K562 (cell line): ENCODE measurements around the gene DGCR6L. TPM values are rescaled to one million over a fixed set of nuclear protein-coding genes. Genes with fewer than 3 reads are reported as not detected.
A peak's percentile ranks its signal among the peaks of the same experiment; 100 is the strongest.

Source experiments
- ATF7 ChIP-seq: fragments of 450-650 bp; IDR thresholded peaks from 2 replicates; pipeline ENCODE4 v1.7.1; 2014; ENCODE audit warnings: mild to moderate bottlenecking, moderate library complexity
- ELF4 ChIP-seq: fragments of 450-650 bp; formaldehyde crosslinking; IDR thresholded peaks from 2 replicates; pipeline ENCODE4 v1.4.0; 2022; ENCODE audit warnings: missing genetic modification characterization
- ETV1 ChIP-seq: fragments of 450-650 bp; conservative IDR thresholded peaks from 2 replicates; pipeline ENCODE4 v1.6.1; 2016; ENCODE audit warnings: missing genetic modification characterization, control low read depth, low read depth, missing compliant biosample characterization
- FOXA1 ChIP-seq: fragments of 450-650 bp; IDR thresholded peaks from 2 replicates; pipeline ENCODE4 v1.6.1; 2016; ENCODE audit warnings: mild to moderate bottlenecking, borderline replicate concordance
- FOXM1 ChIP-seq, 2 experiments: fragments of 450-650 bp in 1 of 2; sonication (generic) in 1 of 2; formaldehyde crosslinking in 1 of 2; IDR thresholded peaks; 2 replicates each; pipeline versions ENCODE4 v1.6.1 to v1.9.0; 2017 to 2022; ENCODE audit warnings: low read depth in 2 of 2, mild to moderate bottlenecking in 2 of 2, missing genetic modification reagents in 1 of 2, moderate library complexity in 1 of 2
- MYNN ChIP-seq, 2 experiments: sonication (generic); formaldehyde crosslinking in 1 of 2; IDR thresholded peaks; 2 replicates each; pipeline versions ENCODE4 v1.5.0 to v1.6.1; 2016 to 2020; ENCODE audit warnings: antibody characterized with exemption in 1 of 2, missing genetic modification reagents in 1 of 2
- NCOR1 ChIP-seq: fragments of 450-650 bp; IDR thresholded peaks from 2 replicates; pipeline ENCODE4 v1.6.1; 2016; ENCODE audit warnings: mild to moderate bottlenecking, moderate library complexity
- NFIX ChIP-seq: fragments of 250-450 bp; sonication (Bioruptor Pico); IDR thresholded peaks from 2 replicates; pipeline ENCODE4 v1.4.0; 2020; ENCODE audit warnings: low read depth, mild to moderate bottlenecking, moderate library complexity
- PURB ChIP-seq: sonication (generic); formaldehyde crosslinking; IDR thresholded peaks from 2 replicates; pipeline ENCODE4 v1.9.0; 2021; ENCODE audit warnings: low read depth, mild to moderate bottlenecking, missing genetic modification reagents
- RBM22 ChIP-seq: fragments of 200-400 bp; formaldehyde crosslinking; IDR thresholded peaks from 2 replicates; pipeline ENCODE4 v1.6.1; 2018; ENCODE audit warnings: low read length, low read depth; ENCODE audit not compliant: poor library complexity, severe bottlenecking
- RNF2 ChIP-seq: sonication (generic); IDR thresholded peaks from 2 replicates; pipeline ENCODE4 v1.6.1; 2016
- SMAD1 ChIP-seq: fragments of 150-350 bp; IDR thresholded peaks from 2 replicates; pipeline ENCODE4 v1.6.1; 2014; ENCODE audit warnings: low read length, low read depth; ENCODE audit not compliant: partially characterized antibody
- STAG1 ChIP-seq: sonication (generic); formaldehyde crosslinking; IDR thresholded peaks from 2 replicates; pipeline ENCODE4 v1.5.0; 2020; ENCODE audit warnings: missing genetic modification reagents, borderline replicate concordance
- ZBTB34 ChIP-seq: fragments of 250-450 bp; sonication (Bioruptor Pico); IDR thresholded peaks from 2 replicates; pipeline ENCODE4 v1.8.0; 2021; ENCODE audit warnings: mild to moderate bottlenecking, moderate library complexity
- ZNF12 ChIP-seq: sonication (generic); formaldehyde crosslinking; IDR thresholded peaks from 2 replicates; pipeline ENCODE4 v1.4.0; 2020; ENCODE audit warnings: mild to moderate bottlenecking, missing genetic modification reagents
- ZNF24 ChIP-seq: fragments of 450-650 bp; IDR thresholded peaks from 2 replicates; pipeline ENCODE4 v1.6.1; 2016
- polyA plus RNA-seq, 8 experiments: library from polyadenylated mRNA; depleted of rRNA in 4 of 8; stranded (reverse) in 5 of 8; unstranded in 3 of 8; fragments of >200 nt; fragmentation: Nextera tagmentation in 2 of 8; fragmentation: Illumina TruSeq in 1 of 8; extraction: Ambion mirVana in 2 of 8; extraction: Trizol in 1 of 8; gene quantifications; 2 replicates each; pipeline versions ENCODE4 v1.2.1 to v1.2.3, GENCODE V29; 2011 to 2014; ENCODE audit warnings: inconsistent platforms in 1 of 8, missing spikeins in 1 of 8
- total RNA-seq, 7 experiments: library from RNA; depleted of rRNA in 6 of 7; stranded (reverse); fragments of >200 nt in 6 of 7; fragmentation: Illumina TruSeq in 2 of 7; extraction: Trizol in 2 of 7; gene quantifications; 2 replicates each; pipeline versions ENCODE4 v1.2.1 to v1.2.3, GENCODE V29; 2011 to 2021; ENCODE audit warnings: low replicate concordance in 1 of 7
- TF ChIP-seq, protein P1 (sequence below): fragments of 450-650 bp; IDR thresholded peaks from 2 replicates; pipeline ENCODE4 v1.6.1; 2016; ENCODE audit warnings: mild to moderate bottlenecking
- TF ChIP-seq, protein P2 (sequence below): fragments of 250-450 bp; sonication (Bioruptor Pico); IDR thresholded peaks from 2 replicates; pipeline ENCODE4 v1.4.0; 2020; ENCODE audit warnings: mild to moderate bottlenecking, moderate library complexity
- TF ChIP-seq, protein P3 (sequence below): fragments of 250-450 bp; sonication (Bioruptor Pico); IDR thresholded peaks from 2 replicates; pipeline ENCODE4 v1.4.0; 2020; ENCODE audit warnings: borderline replicate concordance

DGCR6L gene
- total and polyA plus RNA-seq, 9 of the 15 experiments (the other 6 are each of a cell fraction or from before 2014, with no cell fraction given): 3.6 to 151 (median 51.0) TPM

DNA sequence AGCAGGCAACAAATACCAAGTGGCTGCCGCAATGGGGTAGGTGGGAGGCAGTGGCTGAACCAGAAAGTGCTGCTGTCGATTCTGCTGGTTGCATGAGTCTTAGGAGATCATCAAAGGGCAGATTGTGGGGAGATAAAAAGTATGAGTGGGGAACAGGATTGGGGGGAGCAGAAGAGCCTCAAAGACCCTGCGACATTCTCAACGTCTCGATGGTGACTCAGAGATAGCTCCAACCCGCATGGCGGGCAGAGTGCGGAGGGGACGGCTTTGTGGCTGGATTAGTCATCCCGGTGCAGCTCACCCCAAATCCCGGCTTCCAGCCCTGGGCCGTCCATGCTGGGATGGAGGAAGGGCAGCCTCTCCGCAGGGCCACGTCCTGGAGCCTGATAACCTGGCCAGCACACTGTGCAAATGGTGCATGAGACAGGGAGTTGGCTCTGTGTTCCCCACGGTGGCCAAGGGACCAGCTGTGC is 40.2 kb downstream of the DGCR6L start (continued):
- no peak for TF ChIP-seq ELF4
- TF ChIP-seq, protein P1, sequence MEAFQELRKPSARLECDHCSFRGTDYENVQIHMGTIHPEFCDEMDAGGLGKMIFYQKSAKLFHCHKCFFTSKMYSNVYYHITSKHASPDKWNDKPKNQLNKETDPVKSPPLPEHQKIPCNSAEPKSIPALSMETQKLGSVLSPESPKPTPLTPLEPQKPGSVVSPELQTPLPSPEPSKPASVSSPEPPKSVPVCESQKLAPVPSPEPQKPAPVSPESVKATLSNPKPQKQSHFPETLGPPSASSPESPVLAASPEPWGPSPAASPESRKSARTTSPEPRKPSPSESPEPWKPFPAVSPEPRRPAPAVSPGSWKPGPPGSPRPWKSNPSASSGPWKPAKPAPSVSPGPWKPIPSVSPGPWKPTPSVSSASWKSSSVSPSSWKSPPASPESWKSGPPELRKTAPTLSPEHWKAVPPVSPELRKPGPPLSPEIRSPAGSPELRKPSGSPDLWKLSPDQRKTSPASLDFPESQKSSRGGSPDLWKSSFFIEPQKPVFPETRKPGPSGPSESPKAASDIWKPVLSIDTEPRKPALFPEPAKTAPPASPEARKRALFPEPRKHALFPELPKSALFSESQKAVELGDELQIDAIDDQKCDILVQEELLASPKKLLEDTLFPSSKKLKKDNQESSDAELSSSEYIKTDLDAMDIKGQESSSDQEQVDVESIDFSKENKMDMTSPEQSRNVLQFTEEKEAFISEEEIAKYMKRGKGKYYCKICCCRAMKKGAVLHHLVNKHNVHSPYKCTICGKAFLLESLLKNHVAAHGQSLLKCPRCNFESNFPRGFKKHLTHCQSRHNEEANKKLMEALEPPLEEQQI: no peak
- TF ChIP-seq FOXA1: no peak
- TF ChIP-seq RBM22: no peak
- no peak for TF ChIP-seq SMAD1
- no peak for TF ChIP-seq RNF2
- no peak for TF ChIP-seq NFIX
- TF ChIP-seq, protein P2, sequence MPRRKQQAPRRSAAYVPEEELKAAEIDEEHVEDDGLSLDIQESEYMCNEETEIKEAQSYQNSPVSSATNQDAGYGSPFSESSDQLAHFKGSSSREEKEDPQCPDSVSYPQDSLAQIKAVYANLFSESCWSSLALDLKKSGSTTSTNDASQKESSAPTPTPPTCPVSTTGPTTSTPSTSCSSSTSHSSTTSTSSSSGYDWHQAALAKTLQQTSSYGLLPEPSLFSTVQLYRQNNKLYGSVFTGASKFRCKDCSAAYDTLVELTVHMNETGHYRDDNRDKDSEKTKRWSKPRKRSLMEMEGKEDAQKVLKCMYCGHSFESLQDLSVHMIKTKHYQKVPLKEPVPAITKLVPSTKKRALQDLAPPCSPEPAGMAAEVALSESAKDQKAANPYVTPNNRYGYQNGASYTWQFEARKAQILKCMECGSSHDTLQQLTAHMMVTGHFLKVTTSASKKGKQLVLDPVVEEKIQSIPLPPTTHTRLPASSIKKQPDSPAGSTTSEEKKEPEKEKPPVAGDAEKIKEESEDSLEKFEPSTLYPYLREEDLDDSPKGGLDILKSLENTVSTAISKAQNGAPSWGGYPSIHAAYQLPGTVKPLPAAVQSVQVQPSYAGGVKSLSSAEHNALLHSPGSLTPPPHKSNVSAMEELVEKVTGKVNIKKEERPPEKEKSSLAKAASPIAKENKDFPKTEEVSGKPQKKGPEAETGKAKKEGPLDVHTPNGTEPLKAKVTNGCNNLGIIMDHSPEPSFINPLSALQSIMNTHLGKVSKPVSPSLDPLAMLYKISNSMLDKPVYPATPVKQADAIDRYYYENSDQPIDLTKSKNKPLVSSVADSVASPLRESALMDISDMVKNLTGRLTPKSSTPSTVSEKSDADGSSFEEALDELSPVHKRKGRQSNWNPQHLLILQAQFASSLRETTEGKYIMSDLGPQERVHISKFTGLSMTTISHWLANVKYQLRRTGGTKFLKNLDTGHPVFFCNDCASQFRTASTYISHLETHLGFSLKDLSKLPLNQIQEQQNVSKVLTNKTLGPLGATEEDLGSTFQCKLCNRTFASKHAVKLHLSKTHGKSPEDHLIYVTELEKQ: no peak
- TF ChIP-seq ETV1: no peak
- TF ChIP-seq PURB (CRISPR knock-in tag): no peak
- no peak for TF ChIP-seq ATF7
- TF ChIP-seq NCOR1: no peak
- no peak for TF ChIP-seq ZNF24
- no peak for TF ChIP-seq ZBTB34
- no peak for TF ChIP-seq FOXM1 (IDR thresholded peaks at IDR 0.05; ENCODE audit: low read depth)
- TF ChIP-seq FOXM1 (CRISPR knock-in tag; IDR thresholded peaks at IDR 0.05; ENCODE audit: low read depth): peak; percentile 50; the same call in 1 of the 2 replicates
- TF ChIP-seq ZNF12 (CRISPR knock-in tag): no peak
- TF ChIP-seq, protein P3, sequence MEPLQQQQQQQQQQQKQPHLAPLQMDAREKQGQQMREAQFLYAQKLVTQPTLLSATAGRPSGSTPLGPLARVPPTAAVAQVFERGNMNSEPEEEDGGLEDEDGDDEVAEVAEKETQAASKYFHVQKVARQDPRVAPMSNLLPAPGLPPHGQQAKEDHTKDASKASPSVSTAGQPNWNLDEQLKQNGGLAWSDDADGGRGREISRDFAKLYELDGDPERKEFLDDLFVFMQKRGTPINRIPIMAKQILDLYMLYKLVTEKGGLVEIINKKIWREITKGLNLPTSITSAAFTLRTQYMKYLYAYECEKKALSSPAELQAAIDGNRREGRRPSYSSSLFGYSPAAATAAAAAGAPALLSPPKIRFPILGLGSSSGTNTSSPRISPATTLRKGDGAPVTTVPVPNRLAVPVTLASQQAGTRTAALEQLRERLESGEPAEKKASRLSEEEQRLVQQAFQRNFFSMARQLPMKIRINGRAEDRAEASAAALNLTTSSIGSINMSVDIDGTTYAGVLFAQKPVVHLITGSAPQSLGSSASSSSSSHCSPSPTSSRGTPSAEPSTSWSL (CRISPR knock-in tag): no peak
- TF ChIP-seq STAG1 (CRISPR knock-in tag): no peak
- TF ChIP-seq MYNN (IDR thresholded peaks at IDR 0.05): 0 out of 2 replicates have a peak, but pooled peaks have one; percentile 16
- TF ChIP-seq MYNN (CRISPR knock-in tag; IDR thresholded peaks at IDR 0.05): no peak
